PC-3 (cell line): ENCODE measurements around the gene PLEKHA6. TPM values are rescaled to one million over a fixed set of nuclear protein-coding genes. Genes with fewer than 3 reads are reported as not detected.

ENCODE experiments used
- ATAC-seq: fragments of 200-7000 bp; cut with Tn5 transposase; 2 replicates; pipeline ENCODE4 v1.9.1; 2020; ENCODE audit warnings: mild to moderate bottlenecking, moderate library complexity
- BruUV-seq: library from RNA; stranded (reverse); fragments of 400-500 nt; replicated peaks from 2 replicates; lab custom pipeline; 2021; lab: Mats Ljungman, UMichigan
- CTCF ChIA-PET: fragments of 300-600 bp; sonication (Branson Sonifier 250); formaldehyde crosslinking; loops from one replicate; lab custom pipeline; 2022; ENCODE audit warnings: antibody characterized with exemption; lab: Charles Lee
- POLR2A ChIA-PET: fragments of 300-600 bp; sonication (Branson Sonifier 250); formaldehyde crosslinking; loops from one replicate; lab custom pipeline; 2022; ENCODE audit warnings: antibody characterized with exemption; ENCODE audit not compliant: unreplicated experiment; lab: Charles Lee
- DNase-seq: peaks from one replicate; pipeline ENCODE4 v3.0.0-alpha.2; 2015
- H2AFZ ChIP-seq: fragments of 300-600 bp; sonication (generic); 2 replicates; pipeline ENCODE4 v1.6.0; 2016; ENCODE audit warnings: antibody characterized with exemption, low read length
- H3F3A ChIP-seq: fragments of 300-600 bp; sonication (generic); one replicate; pipeline ENCODE4 v1.6.0; 2017; ENCODE audit warnings: antibody characterized with exemption, low read length, control low read depth, mild to moderate bottlenecking; ENCODE audit not compliant: unreplicated experiment
- H3K27ac ChIP-seq: fragments of 300-600 bp; sonication (generic); 2 replicates; pipeline ENCODE4 v1.5.1; 2016; ENCODE audit warnings: mild to moderate bottlenecking, low read length
- H3K27me3 ChIP-seq: fragments of 300-600 bp; sonication (generic); 2 replicates; pipeline ENCODE4 v1.6.1; 2016; ENCODE audit warnings: low read length, mixed read lengths
- H3K36me3 ChIP-seq: fragments of 300-600 bp; sonication (generic); 2 replicates; pipeline ENCODE4 v1.6.1; 2016; ENCODE audit warnings: low read depth, mixed run types, low read length, mixed read lengths
- H3K4me1 ChIP-seq: fragments of 300-600 bp; sonication (generic); 2 replicates; pipeline ENCODE4 v1.5.1; 2016; ENCODE audit warnings: low read length; ENCODE audit not compliant: insufficient read depth
- H3K4me2 ChIP-seq: fragments of 300-600 bp; sonication (generic); 2 replicates; pipeline ENCODE4 v1.6.0; 2016; ENCODE audit warnings: low read length
- H3K4me3 ChIP-seq: fragments of 300-600 bp; sonication (generic); 2 replicates; pipeline ENCODE4 v1.5.1; 2016; ENCODE audit warnings: mild to moderate bottlenecking, low read length, mixed read lengths
- H3K79me2 ChIP-seq: fragments of 300-600 bp; sonication (generic); 2 replicates; pipeline ENCODE4 v1.6.1; 2017; ENCODE audit warnings: low read length, mixed read lengths
- H3K9ac ChIP-seq: fragments of 300-600 bp; sonication (generic); 2 replicates; pipeline ENCODE4 v1.6.0; 2016; ENCODE audit warnings: mild to moderate bottlenecking, low read length
- H3K9me2 ChIP-seq: fragments of 300-600 bp; sonication (generic); replicated peaks from 2 replicates; pipeline ENCODE4 v1.6.1; 2016; ENCODE audit warnings: mixed run types, low read length, mixed read lengths
- H3K9me3 ChIP-seq: fragments of 300-600 bp; sonication (generic); 2 replicates; pipeline ENCODE4 v1.6.1; 2016; ENCODE audit warnings: low read length, mixed read lengths
- H4K20me1 ChIP-seq: fragments of 300-600 bp; sonication (generic); 2 replicates; pipeline ENCODE4 v1.6.1; 2016; ENCODE audit warnings: low read length, mixed read lengths
- EZH2 ChIP-seq: fragments of 300-600 bp; sonication (generic); IDR thresholded peaks from one replicate; pipeline ENCODE4 v1.6.1; 2017; ENCODE audit warnings: antibody characterized with exemption, mild to moderate bottlenecking, low read length; ENCODE audit not compliant: unreplicated experiment
- EZH2phosphoT487 ChIP-seq: fragments of 300-600 bp; sonication (generic); IDR thresholded peaks from 2 replicates; pipeline ENCODE4 v1.6.1; 2018; ENCODE audit warnings: mild to moderate bottlenecking, antibody characterized with exemption, low read length, borderline replicate concordance
- intact Hi-C: fragments of 100-400 bp; cut with micrococcal nuclease; formaldehyde crosslinking; loops from 2 replicates; pipeline ENCODE4 v1.9.0; 2023
- total RNA-seq: library from RNA; depleted of rRNA; stranded (reverse); fragments of >200 nt; gene quantifications from 2 replicates; pipeline ENCODE4 v1.2.3, GENCODE V29; 2014
- TF ChIP-seq, protein P1 (sequence below): fragments of 300-600 bp; sonication (generic); conservative IDR thresholded peaks from 2 replicates; pipeline ENCODE4 v1.5.1; 2017; ENCODE audit warnings: antibody characterized with exemption, low read depth, mild to moderate bottlenecking, low read length

Gene PLEKHA6
- total RNA-seq, 1 experiment from 2014 or later = 53.8 TPM

DNA sequence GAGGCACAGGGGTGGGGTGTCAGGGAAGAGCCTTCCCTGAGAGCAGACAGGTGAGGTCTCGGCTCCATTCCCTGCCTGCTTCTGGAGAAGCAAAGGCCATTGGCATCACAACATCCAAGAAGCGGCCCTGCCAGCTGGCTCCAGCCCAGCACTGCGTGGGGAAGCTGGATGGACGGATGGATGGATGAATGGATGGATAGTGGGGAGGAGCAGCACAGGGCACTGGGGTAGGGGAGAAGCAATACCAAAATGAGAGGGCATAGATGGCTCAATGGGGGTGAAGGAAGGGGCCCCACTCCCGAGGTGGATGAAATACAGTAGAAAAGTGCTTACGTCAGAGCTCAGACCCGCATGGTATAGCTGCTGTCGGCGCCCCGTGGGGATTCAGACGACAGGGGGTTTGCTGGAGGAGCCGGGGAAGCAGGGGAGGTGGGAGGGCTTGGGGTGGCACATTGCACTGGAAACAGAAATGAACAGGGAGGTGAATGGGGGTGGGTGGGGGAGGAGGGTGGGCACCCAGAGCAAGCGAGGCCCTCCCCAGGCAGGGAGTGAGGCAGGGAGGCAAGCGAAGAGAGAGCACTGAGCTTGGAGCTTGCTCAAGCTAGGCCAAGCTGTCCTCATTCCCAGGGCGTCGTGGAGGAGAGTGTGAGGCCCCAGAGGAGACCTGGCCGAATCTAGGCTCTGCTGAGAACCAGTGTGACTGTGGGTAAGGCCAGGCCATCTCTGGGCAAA is 136.4 kb downstream of the PLEKHA6 start:
- CTCF ChIA-PET = no interaction called here
- no peaks in the 10 kb centered on the region for H3K27me3 ChIP-seq
- no peak for ATAC-seq

DNA sequence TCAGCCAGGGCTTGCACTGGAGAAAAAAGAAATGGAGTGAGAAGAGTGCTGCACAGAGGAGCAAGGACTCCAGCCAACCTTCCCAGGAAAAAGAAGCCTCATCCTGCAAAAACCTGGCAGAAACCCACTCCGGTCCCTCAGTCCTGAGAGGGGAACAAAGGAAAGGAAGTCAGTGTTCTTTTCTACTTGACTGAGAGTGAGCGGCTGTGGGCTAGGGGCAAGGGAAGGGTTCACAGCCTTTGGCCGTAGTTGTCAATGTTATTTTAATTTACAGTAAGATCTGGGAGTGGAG is 137.0 kb downstream of the PLEKHA6 start:
- no peak for DNase-seq
- H3K27me3 ChIP-seq = no peaks in the 10 kb centered on the region
- peaks cover 21% of the 10 kb centered on the region for H3K36me3 ChIP-seq
- no peak overlapping the region for H3K9ac ChIP-seq
- CTCF ChIA-PET = no interaction called here
- H3K9me3 ChIP-seq = no peaks in the 10 kb centered on the region
- H3K79me2 ChIP-seq = no peaks in the 10 kb centered on the region
- no peak overlapping the region for H2AFZ ChIP-seq
- H3K4me3 ChIP-seq = no peak overlapping the region
- TF ChIP-seq EZH2phosphoT487 (no peak), EZH2 (no peak)
- TF ChIP-seq, protein P1, sequence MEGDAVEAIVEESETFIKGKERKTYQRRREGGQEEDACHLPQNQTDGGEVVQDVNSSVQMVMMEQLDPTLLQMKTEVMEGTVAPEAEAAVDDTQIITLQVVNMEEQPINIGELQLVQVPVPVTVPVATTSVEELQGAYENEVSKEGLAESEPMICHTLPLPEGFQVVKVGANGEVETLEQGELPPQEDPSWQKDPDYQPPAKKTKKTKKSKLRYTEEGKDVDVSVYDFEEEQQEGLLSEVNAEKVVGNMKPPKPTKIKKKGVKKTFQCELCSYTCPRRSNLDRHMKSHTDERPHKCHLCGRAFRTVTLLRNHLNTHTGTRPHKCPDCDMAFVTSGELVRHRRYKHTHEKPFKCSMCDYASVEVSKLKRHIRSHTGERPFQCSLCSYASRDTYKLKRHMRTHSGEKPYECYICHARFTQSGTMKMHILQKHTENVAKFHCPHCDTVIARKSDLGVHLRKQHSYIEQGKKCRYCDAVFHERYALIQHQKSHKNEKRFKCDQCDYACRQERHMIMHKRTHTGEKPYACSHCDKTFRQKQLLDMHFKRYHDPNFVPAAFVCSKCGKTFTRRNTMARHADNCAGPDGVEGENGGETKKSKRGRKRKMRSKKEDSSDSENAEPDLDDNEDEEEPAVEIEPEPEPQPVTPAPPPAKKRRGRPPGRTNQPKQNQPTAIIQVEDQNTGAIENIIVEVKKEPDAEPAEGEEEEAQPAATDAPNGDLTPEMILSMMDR = no peak
- no TSS peak for BruUV-seq
- no peaks in the 10 kb centered on the region for H4K20me1 ChIP-seq
- POLR2A ChIA-PET = no interaction called here
- peaks cover 37% of the 10 kb centered on the region for H3K4me1 ChIP-seq
- ATAC-seq = no peak
- no peaks in the 10 kb centered on the region for H3F3A ChIP-seq
- H3K4me2 ChIP-seq = no peak overlapping the region
- intact Hi-C loops = no loop called here
- no peak overlapping the region for H3K27ac ChIP-seq
- no peaks in the 10 kb centered on the region for H3K9me2 ChIP-seq

More for the DNA sequence above, 136.4 kb downstream of the PLEKHA6 start:
- Histone ChIP-seq H3K9me3 (no peaks in the 10 kb centered on the region), H3K27ac (no peak overlapping the region), H3K4me3 (no peak overlapping the region), H2AFZ (no peak overlapping the region), H3K79me2 (no peaks in the 10 kb centered on the region), H3K4me1 (peaks cover 39% of the 10 kb centered on the region), H4K20me1 (no peaks in the 10 kb centered on the region), H3F3A (no peaks in the 10 kb centered on the region), H3K9ac (no peak overlapping the region), H3K9me2 (no peaks in the 10 kb centered on the region), H3K36me3 (peaks cover 26% of the 10 kb centered on the region), H3K4me2 (no peak overlapping the region)
- DNase-seq = no peak
- intact Hi-C loops = no loop called here
- no TSS peak for BruUV-seq
- TF ChIP-seq, protein P1 = no peak
- no peak for TF ChIP-seq EZH2phosphoT487
- no peak for TF ChIP-seq EZH2
- POLR2A ChIA-PET = no interaction called here

DNA sequence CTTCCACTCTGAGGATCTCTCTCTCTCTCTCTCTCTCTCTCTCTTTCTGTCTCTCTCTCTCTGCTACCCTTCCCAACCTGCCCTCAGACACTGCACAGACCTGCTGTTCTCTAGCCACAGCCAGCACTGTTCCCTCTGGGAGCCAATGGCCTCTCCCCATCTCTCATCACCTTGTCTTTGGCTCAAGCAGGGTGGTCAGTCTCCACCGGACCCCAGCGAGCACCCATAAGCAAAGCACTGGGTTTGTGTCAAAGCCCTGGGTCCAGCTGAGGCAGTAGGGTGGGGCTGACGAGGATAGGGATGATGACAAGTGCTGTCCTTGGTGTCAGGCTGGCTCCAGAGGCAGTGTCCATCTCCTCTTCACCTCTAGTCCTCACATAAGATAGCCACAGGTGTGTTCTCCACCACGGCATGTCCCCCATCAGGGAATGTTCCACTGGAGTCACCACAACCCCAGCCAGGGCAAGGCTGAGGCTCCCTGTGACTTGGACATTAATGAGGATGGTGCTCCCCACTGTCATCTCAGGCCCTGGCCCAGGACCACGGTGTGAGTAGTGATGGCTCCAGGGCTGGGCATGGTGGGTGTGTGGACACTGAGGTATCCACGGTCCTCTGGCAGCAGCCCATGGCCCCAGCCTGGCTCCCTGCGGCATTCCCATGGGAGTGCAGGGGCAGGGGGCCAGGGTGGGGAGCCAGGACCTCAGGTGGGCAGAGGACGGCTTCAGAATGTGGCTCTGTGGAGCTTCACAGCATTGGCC is 137.5 kb downstream of the PLEKHA6 start:
- Histone ChIP-seq H3K27ac (no peak overlapping the region), H3K4me1 (peaks cover 31% of the 10 kb centered on the region), H3F3A (no peaks in the 10 kb centered on the region), H3K9ac (no peak overlapping the region), H3K9me2 (no peaks in the 10 kb centered on the region), H3K9me3 (no peaks in the 10 kb centered on the region), H3K4me2 (no peak overlapping the region), H2AFZ (no peak overlapping the region), H3K27me3 (no peaks in the 10 kb centered on the region), H3K79me2 (no peaks in the 10 kb centered on the region), H3K36me3 (peaks cover 16% of the 10 kb centered on the region), H4K20me1 (no peaks in the 10 kb centered on the region), H3K4me3 (no peak overlapping the region)
- intact Hi-C loops = no loop called here
- CTCF ChIA-PET = no interaction called here
- POLR2A ChIA-PET = no interaction called here
- no peak for ATAC-seq
- TF ChIP-seq EZH2phosphoT487 (no peak), EZH2 (no peak)
- TF ChIP-seq, protein P1 = no peak
- BruUV-seq = no TSS peak
- DNase-seq = no peak
